Astrocyte (in vitro differentiated cells and primary cell): ENCODE measurements around the gene RMND5B. TPM values are rescaled to one million over a fixed set of nuclear protein-coding genes. Genes with fewer than 3 reads are reported as not detected.
"Not testable (repeated sequence)": the region's sequence is repeated elsewhere in the genome, so short reads cannot be mapped to it uniquely, and the experiment has no call there.

Experiments used
- DNase-seq: peaks from one replicate; pipeline ENCODE4 v3.0.0-alpha.2; 2010; ENCODE audit warnings: low read depth
- FAIRE-seq: peaks from 2 replicates; lab custom pipeline; 2011; peaks lifted over from hg19 to GRCh38; lab: Jason Lieb, UNC
- H2AFZ ChIP-seq: 2 replicates; pipeline ENCODE4 v1.6.0; 2012; ENCODE audit warnings: low read depth, low read length, inconsistent platforms
- H3K27ac ChIP-seq: 2 replicates; pipeline ENCODE4 v1.5.1; 2011; ENCODE audit warnings: low read depth, low read length, inconsistent platforms
- H3K27me3 ChIP-seq: 2 replicates; pipeline ENCODE4 v1.6.0; 2011; ENCODE audit warnings: low read length, inconsistent platforms; ENCODE audit not compliant: insufficient read depth
- H3K36me3 ChIP-seq: 2 replicates; pipeline ENCODE4 v1.5.1; 2011; ENCODE audit warnings: low read length, inconsistent platforms; ENCODE audit not compliant: insufficient read depth
- H3K4me1 ChIP-seq: 2 replicates; pipeline ENCODE4 v1.5.1; 2011; ENCODE audit warnings: low read length, inconsistent platforms; ENCODE audit not compliant: insufficient read depth
- H3K4me2 ChIP-seq: 2 replicates; pipeline ENCODE4 v1.6.0; 2012; ENCODE audit warnings: low read length, inconsistent platforms
- H3K4me3 ChIP-seq: 2 replicates; pipeline ENCODE4 v1.5.1; 2011; ENCODE audit warnings: low read depth, mild to moderate bottlenecking, low read length, inconsistent platforms; ENCODE audit not compliant: insufficient read depth
- H3K79me2 ChIP-seq: 2 replicates; pipeline ENCODE4 v1.6.0; 2012; ENCODE audit warnings: mild to moderate bottlenecking, low read length, inconsistent platforms; ENCODE audit not compliant: insufficient read depth
- H3K9ac ChIP-seq: 2 replicates; pipeline ENCODE4 v1.6.0; 2012; ENCODE audit warnings: mild to moderate bottlenecking, low read length, inconsistent platforms
- H3K9me3 ChIP-seq: 2 replicates; pipeline ENCODE4 v1.5.1; 2012; ENCODE audit warnings: low read depth, mild to moderate bottlenecking, low read length, inconsistent platforms; ENCODE audit not compliant: insufficient read depth
- H4K20me1 ChIP-seq: 2 replicates; pipeline ENCODE4 v1.6.0; 2012; ENCODE audit warnings: low read length, inconsistent platforms; ENCODE audit not compliant: insufficient read depth
- H3K27ac Mint-ChIP-seq: one replicate; pipeline ENCODE4 v1.8.0; 2021; ENCODE audit warnings: mild to moderate bottlenecking, mixed read lengths; ENCODE audit not compliant: unreplicated experiment
- H3K27me3 Mint-ChIP-seq: one replicate; pipeline ENCODE4 v1.8.0; 2021; ENCODE audit warnings: low read depth, mixed read lengths; ENCODE audit not compliant: unreplicated experiment
- H3K36me3 Mint-ChIP-seq: one replicate; pipeline ENCODE4 v1.8.0; 2021; ENCODE audit warnings: low read depth, mixed read lengths; ENCODE audit not compliant: unreplicated experiment
- H3K4me1 Mint-ChIP-seq: one replicate; pipeline ENCODE4 v1.8.0; 2021; ENCODE audit warnings: low read depth, mixed read lengths; ENCODE audit not compliant: unreplicated experiment
- H3K4me3 Mint-ChIP-seq: one replicate; pipeline ENCODE4 v1.8.0; 2021; ENCODE audit warnings: mild to moderate bottlenecking, moderate library complexity, mixed read lengths; ENCODE audit not compliant: unreplicated experiment
- H3K9me3 Mint-ChIP-seq: one replicate; pipeline ENCODE4 v1.8.0; 2021; ENCODE audit warnings: mild to moderate bottlenecking, mixed read lengths; ENCODE audit not compliant: unreplicated experiment
- CTCF ChIP-seq: IDR thresholded peaks from 2 replicates; pipeline ENCODE4 v1.5.1; 2011; ENCODE audit warnings: low read depth, mild to moderate bottlenecking, inconsistent platforms, low read length, moderate library complexity; ENCODE audit not compliant: insufficient read depth
- EZH2 ChIP-seq: IDR thresholded peaks from 2 replicates; pipeline ENCODE4 v1.6.1; 2012; ENCODE audit warnings: mild to moderate bottlenecking, low read length, inconsistent platforms; ENCODE audit not compliant: insufficient read depth
- total RNA-seq: library from RNA; stranded (reverse); gene quantifications from 2 replicates; pipeline ENCODE4 v1.2.1, GENCODE V29; 2021

RMND5B gene
- total RNA-seq, 1 donor from 2014 or later: 14.3 TPM

GRCh38 chr5:178083922-178084321 is 46.9 kb upstream of the RMND5B start:
- TF ChIP-seq CTCF: no peak
- TF ChIP-seq EZH2: no peak
- no peak overlapping the region for H3K4me3 ChIP-seq
- no peak overlapping the region for H3K9ac ChIP-seq
- no peak overlapping the region for H3K27ac Mint-ChIP-seq
- H3K9me3 Mint-ChIP-seq: no peaks in the 10 kb centered on the region
- FAIRE-seq (no peak), DNase-seq (no peak)
- no peaks in the 10 kb centered on the region for H3K36me3 ChIP-seq
- no peaks in the 10 kb centered on the region for H3K79me2 ChIP-seq
- H3K4me1 Mint-ChIP-seq: peaks cover 5% of the 10 kb centered on the region
- no peaks in the 10 kb centered on the region for H3K27me3 ChIP-seq
- no peak overlapping the region for H3K27ac ChIP-seq
- H4K20me1 ChIP-seq: no peaks in the 10 kb centered on the region
- no peak overlapping the region for H3K4me3 Mint-ChIP-seq
- no peaks in the 10 kb centered on the region for H3K36me3 Mint-ChIP-seq
- no peak overlapping the region for H2AFZ ChIP-seq
- H3K9me3 ChIP-seq: no peaks in the 10 kb centered on the region
- peaks cover 23% of the 10 kb centered on the region for H3K27me3 Mint-ChIP-seq
- H3K4me2 ChIP-seq: no peak overlapping the region
- H3K4me1 ChIP-seq: no peaks in the 10 kb centered on the region

GRCh38 chr5:178085316-178085715 is 45.5 kb upstream of the RMND5B start:
- H4K20me1 ChIP-seq: no peaks in the 10 kb centered on the region
- H3K4me3 Mint-ChIP-seq: no peak overlapping the region
- H3K4me3 ChIP-seq: no peak overlapping the region
- H3K9me3 ChIP-seq: no peaks in the 10 kb centered on the region
- H3K27ac ChIP-seq: no peak overlapping the region
- TF ChIP-seq CTCF: no peak
- TF ChIP-seq EZH2: no peak
- H3K36me3 Mint-ChIP-seq: no peaks in the 10 kb centered on the region
- H3K4me1 Mint-ChIP-seq: peaks cover 5% of the 10 kb centered on the region
- H3K4me2 ChIP-seq: no peak overlapping the region
- no peak overlapping the region for H3K9ac ChIP-seq
- no peaks in the 10 kb centered on the region for H3K36me3 ChIP-seq
- DNase-seq (no peak), FAIRE-seq (no peak)
- no peak overlapping the region for H2AFZ ChIP-seq
- no peaks in the 10 kb centered on the region for H3K27me3 ChIP-seq
- no peak overlapping the region for H3K27ac Mint-ChIP-seq
- peaks cover 19% of the 10 kb centered on the region for H3K27me3 Mint-ChIP-seq
- H3K4me1 ChIP-seq: no peaks in the 10 kb centered on the region
- no peaks in the 10 kb centered on the region for H3K9me3 Mint-ChIP-seq
- no peaks in the 10 kb centered on the region for H3K79me2 ChIP-seq

GRCh38 chr5:178086266-178086665 is 44.5 kb upstream of the RMND5B start:
- peaks cover 3% of the 10 kb centered on the region for H3K9me3 Mint-ChIP-seq
- Histone ChIP-seq H3K79me2 (no peaks in the 10 kb centered on the region), H3K36me3 (no peaks in the 10 kb centered on the region), H3K9me3 (no peaks in the 10 kb centered on the region), H3K4me2 (no peak overlapping the region), H3K9ac (no peak overlapping the region), H4K20me1 (no peaks in the 10 kb centered on the region), H3K27me3 (no peaks in the 10 kb centered on the region), H3K27ac (no peak overlapping the region), H3K4me3 (no peak overlapping the region), H3K4me1 (no peaks in the 10 kb centered on the region), H2AFZ (no peak overlapping the region)
- FAIRE-seq (no peak), DNase-seq (no peak)
- H3K27me3 Mint-ChIP-seq: peaks cover 12% of the 10 kb centered on the region
- TF ChIP-seq EZH2: no peak
- no peak for TF ChIP-seq CTCF
- H3K4me1 Mint-ChIP-seq: peaks cover 5% of the 10 kb centered on the region
- no peaks in the 10 kb centered on the region for H3K36me3 Mint-ChIP-seq
- H3K27ac Mint-ChIP-seq: no peak overlapping the region
- no peak overlapping the region for H3K4me3 Mint-ChIP-seq

- not testable (repeated sequence) for H3K27ac ChIP-seq, H3K36me3 Mint-ChIP-seq, H3K36me3 ChIP-seq
Observed at GRCh38 chr5:178087199-178087598, 43.6 kb upstream of the RMND5B start.

More at GRCh38 chr5:178087199-178087598, 43.6 kb upstream of the RMND5B start:
- not testable (repeated sequence) for H3K4me1 Mint-ChIP-seq, H3K27me3 ChIP-seq, H3K9me3 ChIP-seq, DNase-seq, H3K4me2 ChIP-seq, H3K9me3 Mint-ChIP-seq, H4K20me1 ChIP-seq, H3K79me2 ChIP-seq, H2AFZ ChIP-seq, H3K9ac ChIP-seq, H3K4me1 ChIP-seq, H3K4me3 Mint-ChIP-seq, H3K27ac Mint-ChIP-seq, FAIRE-seq, H3K4me3 ChIP-seq
- H3K27me3 Mint-ChIP-seq: peaks cover 12% of the 10 kb centered on the region
